BLaER1 treated with 17β-estradiol and CSF1 and Interleukin-3, amounts not matched to agents 10 nM and 100 nM (cell line): ENCODE data around the gene LHX4.

Experiments
- H3K27ac ChIP-seq, 11 experiments: shearing (Covaris generic); formaldehyde crosslinking; 2 replicates each; pipeline ENCODE4 v1.8.1; 2022
- H3K27me3 ChIP-seq, 11 experiments: shearing (Covaris generic); formaldehyde crosslinking; 2 replicates each; pipeline ENCODE4 v1.8.1; 2022
- H3K36me3 ChIP-seq, 11 experiments: shearing (Covaris generic); formaldehyde crosslinking; 2 replicates each; pipeline ENCODE4 v1.8.1; 2022
- H3K4me1 ChIP-seq, 10 experiments: shearing (Covaris generic); formaldehyde crosslinking; 2 replicates each; pipeline ENCODE4 v1.8.1; 2022
- H3K4me2 ChIP-seq, 11 experiments: shearing (Covaris generic); formaldehyde crosslinking; 2 replicates each; pipeline ENCODE4 v1.8.1; 2022
- H3K4me3 ChIP-seq, 10 experiments: shearing (Covaris generic); formaldehyde crosslinking; 2 replicates each; pipeline ENCODE4 v1.8.1; 2022
- H3K9ac ChIP-seq, 11 experiments: shearing (Covaris generic); formaldehyde crosslinking; 2 replicates each; pipeline ENCODE4 v1.8.1; 2022
- H3K9me3 ChIP-seq, 11 experiments: shearing (Covaris generic); formaldehyde crosslinking; replicated peaks in 1 of 11; 2 replicates each; pipeline ENCODE4 v1.8.1; 2022
- H4K20me1 ChIP-seq, 11 experiments: shearing (Covaris generic); formaldehyde crosslinking; 2 replicates each; pipeline ENCODE4 v1.8.1; 2022
- Cebpa-rat ChIP-seq, 11 experiments: shearing (Covaris generic); IDR thresholded peaks; 2 replicates each; pipeline ENCODE4 v1.8.1; 2022

LHX4 gene

GRCh38 chr1:180237869-180238476 is 7.9 kb downstream of the LHX4 start:
- H3K4me1 ChIP-seq = no peaks in the 10 kb centered on the region
- H3K9me3 ChIP-seq = peaks cover 27 to 35% (median 28%) of the 10 kb centered on the region in 11 experiments
- TF ChIP-seq Cebpa-rat (IDR thresholded peaks at IDR 0.05) = no peak
- H3K36me3 ChIP-seq = no peaks in the 10 kb centered on the region
- peaks cover 92 to 100% (median 99%) of the 10 kb centered on the region in 11 experiments for H3K27me3 ChIP-seq
- no peak overlapping the region for H3K4me3 ChIP-seq
- no peak overlapping the region for H3K9ac ChIP-seq
- H3K4me2 ChIP-seq = no peak overlapping the region
- H4K20me1 ChIP-seq = peaks cover 0 to 55% (median 28%) of the 10 kb centered on the region in 11 experiments; a peak in 16 of 22 replicates
- no peak overlapping the region for H3K27ac ChIP-seq

DNA sequence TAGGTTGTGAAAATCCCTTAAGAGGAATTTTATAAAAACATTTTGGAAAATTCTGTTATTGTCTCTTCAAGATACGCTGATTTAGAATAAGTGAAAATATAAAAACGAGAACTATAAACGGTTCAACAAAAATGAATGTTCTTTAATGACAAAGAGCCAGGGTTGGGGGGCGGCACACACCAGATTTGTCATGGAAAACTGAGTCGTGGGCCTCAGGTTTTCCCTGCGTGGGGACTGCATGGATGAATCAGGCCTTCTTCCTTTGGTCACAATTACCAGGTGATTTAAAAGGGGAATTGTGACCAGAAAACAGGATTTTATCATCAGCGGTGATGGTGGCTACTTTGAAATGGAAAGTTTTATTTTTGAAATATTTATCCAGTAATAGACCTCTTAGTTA is 8.6 kb downstream of the LHX4 start:
- Histone ChIP-seq H3K4me3 (no peak overlapping the region), H3K9ac (no peak overlapping the region)

GRCh38 chr1:180239145-180240096 is 9.4 kb downstream of the LHX4 start:
- H3K4me1 ChIP-seq = peaks cover 0 to under 1% (median 0%) of the 10 kb centered on the region in 10 experiments; a peak in 1 of 20 replicates
- no peak overlapping the region for H3K4me2 ChIP-seq
- peaks cover 0 to 48% (median 24%) of the 10 kb centered on the region in 11 experiments; a peak in 16 of 22 replicates for H4K20me1 ChIP-seq
- H3K27me3 ChIP-seq = peaks cover 85 to 98% (median 94%) of the 10 kb centered on the region in 11 experiments
- H3K9ac ChIP-seq = no peak overlapping the region
- no peak overlapping the region for H3K4me3 ChIP-seq
- no peak overlapping the region for H3K27ac ChIP-seq
- TF ChIP-seq Cebpa-rat (IDR thresholded peaks at IDR 0.05) = no peak
- peaks cover 14 to 22% (median 15%) of the 10 kb centered on the region in 11 experiments for H3K9me3 ChIP-seq
- no peaks in the 10 kb centered on the region for H3K36me3 ChIP-seq

More for the DNA sequence above, 8.6 kb downstream of the LHX4 start:
- TF ChIP-seq Cebpa-rat (IDR thresholded peaks at IDR 0.05) = no peak
- H3K9me3 ChIP-seq = peaks cover 20 to 28% (median 21%) of the 10 kb centered on the region in 11 experiments
- H3K36me3 ChIP-seq = no peaks in the 10 kb centered on the region
- no peak overlapping the region for H3K4me2 ChIP-seq
- no peak overlapping the region for H3K27ac ChIP-seq
- H4K20me1 ChIP-seq = peaks cover 0 to 50% (median 28%) of the 10 kb centered on the region in 11 experiments; a peak in 16 of 22 replicates
- peaks cover 92 to 100% (median 99%) of the 10 kb centered on the region in 11 experiments for H3K27me3 ChIP-seq
- no peaks in the 10 kb centered on the region for H3K4me1 ChIP-seq

DNA sequence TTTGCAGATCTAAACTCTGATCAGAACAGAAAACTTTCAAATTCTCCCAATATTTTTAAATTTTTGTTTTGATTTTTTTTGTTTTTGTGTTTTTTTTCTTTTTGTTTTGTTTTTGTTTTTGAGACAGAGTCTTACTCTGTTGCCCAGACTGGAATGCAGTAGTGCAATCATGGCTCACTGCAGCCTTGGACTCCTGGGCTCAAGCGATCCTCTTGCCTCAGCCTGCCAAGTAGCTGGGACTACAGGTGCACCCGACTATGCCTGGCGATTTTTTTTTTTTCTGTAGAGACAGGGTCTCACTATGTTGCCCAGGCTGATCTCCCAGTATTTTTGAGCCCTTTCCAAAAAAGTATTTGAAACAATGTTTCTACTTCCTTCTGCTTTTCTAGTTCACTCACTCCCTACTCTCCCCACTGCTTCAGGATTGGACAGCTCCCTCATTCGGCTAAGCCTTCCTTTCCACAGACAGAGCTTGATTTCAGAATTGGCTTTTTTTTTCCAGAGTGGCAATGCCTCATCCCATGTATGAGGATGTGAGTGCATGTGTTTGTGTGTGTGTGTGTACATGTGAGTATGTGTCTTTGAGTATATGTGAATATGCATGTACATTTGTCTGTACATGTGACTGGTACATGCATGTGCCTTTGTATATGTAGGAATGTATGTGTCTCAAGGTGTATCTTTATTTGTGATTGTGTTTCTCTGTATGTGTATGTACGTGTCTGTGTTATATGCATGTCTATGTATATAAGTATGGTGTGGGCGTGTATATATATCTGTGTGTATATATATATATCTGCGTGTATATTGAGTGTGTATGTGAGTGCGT is 11.9 kb downstream of the LHX4 start:
- Histone ChIP-seq H3K9me3 (no peaks in the 10 kb centered on the region), H3K4me3 (no peak overlapping the region), H3K4me1 (peaks cover 0 to 9% (median 6%) of the 10 kb centered on the region in 10 experiments; a peak in 9 of 20 replicates), H4K20me1 (peaks cover 0 to 25% (median 5%) of the 10 kb centered on the region in 11 experiments; a peak in 6 of 22 replicates), H3K9ac (no peak overlapping the region), H3K27me3 (peaks cover 60 to 73% (median 69%) of the 10 kb centered on the region in 11 experiments), H3K36me3 (no peaks in the 10 kb centered on the region), H3K4me2 (no peak overlapping the region), H3K27ac (no peak overlapping the region)
- TF ChIP-seq Cebpa-rat (IDR thresholded peaks at IDR 0.05) = no peak

DNA sequence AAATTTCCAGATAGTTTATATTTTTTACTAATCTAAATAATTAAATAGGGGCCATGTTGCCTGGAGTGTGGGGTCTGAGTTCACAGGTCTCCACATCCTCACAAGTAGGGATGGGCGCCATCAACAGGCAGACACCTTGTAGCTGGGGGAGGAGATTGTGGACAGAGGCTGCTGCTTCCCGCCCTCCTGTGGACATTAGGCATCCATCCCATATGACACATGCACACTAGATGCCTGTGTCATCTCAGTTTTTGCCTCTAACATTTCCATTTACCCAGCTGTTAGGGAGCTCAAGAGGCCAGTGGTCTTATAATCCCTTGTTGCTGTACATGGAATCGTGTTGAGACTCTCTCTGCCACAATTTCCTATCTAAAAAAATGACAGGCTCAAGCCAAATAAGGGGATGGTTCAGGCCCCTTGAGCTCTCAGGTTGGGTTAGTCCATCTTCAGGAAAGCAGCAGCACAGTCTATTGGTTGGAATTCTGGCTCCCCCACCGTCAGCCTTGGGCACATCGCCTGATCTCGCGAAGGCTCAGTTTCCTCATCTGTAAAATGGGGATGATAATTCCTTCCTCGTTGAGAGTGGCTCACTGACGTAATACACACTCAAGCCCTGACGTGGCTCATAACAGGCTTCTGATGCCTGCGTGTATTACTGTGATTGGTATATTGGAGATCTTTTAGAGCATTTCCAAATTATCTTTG is 13.6 kb downstream of the LHX4 start:
- Histone ChIP-seq H3K9ac (no peak overlapping the region), H3K27ac (no peak overlapping the region), H3K27me3 (peaks cover 42 to 55% (median 51%) of the 10 kb centered on the region in 11 experiments), H3K36me3 (no peaks in the 10 kb centered on the region), H3K4me1 (peaks cover 0 to 9% (median 6%) of the 10 kb centered on the region in 10 experiments; a peak in 9 of 20 replicates), H4K20me1 (peaks cover 0 to 12% (median 0%) of the 10 kb centered on the region in 11 experiments; a peak in 5 of 22 replicates), H3K4me2 (no peak overlapping the region), H3K4me3 (no peak overlapping the region), H3K9me3 (no peaks in the 10 kb centered on the region)
- TF ChIP-seq Cebpa-rat (IDR thresholded peaks at IDR 0.05) = no peak

DNA sequence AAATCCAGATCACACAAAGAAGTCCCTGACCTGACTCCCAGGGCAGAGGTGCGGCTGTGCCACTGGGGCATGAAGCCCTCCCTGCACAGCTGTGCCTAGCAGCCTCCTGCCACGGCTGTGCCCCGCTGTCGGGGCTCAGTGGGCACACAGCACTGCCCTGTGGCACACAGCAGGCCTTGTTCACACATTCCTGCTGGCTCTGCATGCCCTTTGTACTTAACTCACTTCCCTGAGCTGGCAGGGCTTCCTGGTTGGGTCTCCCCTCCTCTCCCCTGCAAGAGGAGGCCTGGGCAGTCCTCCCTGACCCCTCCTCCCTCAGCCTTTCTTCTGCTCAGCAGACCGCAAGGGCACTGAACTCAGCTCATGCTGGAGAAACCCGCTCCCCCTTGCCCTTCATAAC is 14.8 kb downstream of the LHX4 start:
- peaks cover 0 to 5% (median 0%) of the 10 kb centered on the region in 11 experiments; a peak in 5 of 22 replicates for H4K20me1 ChIP-seq
- H3K36me3 ChIP-seq = no peaks in the 10 kb centered on the region
- H3K9ac ChIP-seq = no peak overlapping the region
- TF ChIP-seq Cebpa-rat (IDR thresholded peaks at IDR 0.05) = no peak
- H3K27me3 ChIP-seq = peaks cover 31 to 44% (median 40%) of the 10 kb centered on the region in 11 experiments
- peak overlapping the region in 7 of 11 experiments; percentile 4 to 43 (median 38); a peak in 9 of 22 replicates for H3K4me2 ChIP-seq
- no peak overlapping the region for H3K4me3 ChIP-seq
- peaks cover 0 to 9% (median 6%) of the 10 kb centered on the region in 10 experiments; a peak in 9 of 20 replicates for H3K4me1 ChIP-seq
- H3K9me3 ChIP-seq = no peaks in the 10 kb centered on the region
- H3K27ac ChIP-seq = no peak overlapping the region

GRCh38 chr1:180246579-180246978 is 16.5 kb downstream of the LHX4 start:
- Histone ChIP-seq H3K27ac (no peak overlapping the region), H3K27me3 (peaks cover 13 to 26% (median 22%) of the 10 kb centered on the region in 11 experiments), H3K36me3 (no peaks in the 10 kb centered on the region), H3K9ac (no peak overlapping the region), H3K9me3 (no peaks in the 10 kb centered on the region), H4K20me1 (peaks cover 0 to 4% (median 0%) of the 10 kb centered on the region in 11 experiments; a peak in 1 of 22 replicates), H3K4me1 (peaks cover 0 to 9% (median 6%) of the 10 kb centered on the region in 10 experiments; a peak in 9 of 20 replicates), H3K4me3 (no peak overlapping the region), H3K4me2 (no peak overlapping the region)
- no peak for TF ChIP-seq Cebpa-rat (IDR thresholded peaks at IDR 0.05)

DNA sequence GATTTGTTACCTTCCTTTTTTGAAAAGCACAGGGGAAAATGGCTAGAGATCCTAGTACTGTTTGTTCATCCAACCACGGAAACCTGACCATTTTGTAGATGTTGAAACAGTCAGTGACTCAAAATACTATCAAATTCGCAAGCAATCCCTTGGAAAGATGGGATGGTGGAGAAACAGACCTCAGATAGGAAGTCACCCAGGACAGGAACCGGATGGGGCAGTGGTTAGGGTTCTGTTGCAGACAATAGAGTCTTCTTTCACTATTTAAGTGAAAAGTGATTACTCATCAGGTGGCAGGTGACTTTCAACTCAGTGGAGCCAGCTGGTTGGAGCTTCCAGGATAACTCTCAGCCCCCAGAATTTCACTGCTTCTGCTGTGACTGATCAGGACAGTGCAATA is 17.0 kb downstream of the LHX4 start:
- no peaks in the 10 kb centered on the region for H3K36me3 ChIP-seq
- peaks cover 0 to 9% (median 6%) of the 10 kb centered on the region in 10 experiments; a peak in 9 of 20 replicates for H3K4me1 ChIP-seq
- no peak overlapping the region for H3K4me3 ChIP-seq
- H3K4me2 ChIP-seq = no peak overlapping the region
- H3K9me3 ChIP-seq = no peaks in the 10 kb centered on the region
- H3K27me3 ChIP-seq = peaks cover 11 to 21% (median 18%) of the 10 kb centered on the region in 11 experiments; a peak in 20 of 22 replicates
- H3K27ac ChIP-seq = no peak overlapping the region
- peaks cover 0 to 7% (median 0%) of the 10 kb centered on the region in 11 experiments; a peak in 2 of 22 replicates for H4K20me1 ChIP-seq
- TF ChIP-seq Cebpa-rat (IDR thresholded peaks at IDR 0.05) = no peak
- H3K9ac ChIP-seq = no peak overlapping the region
